ENCODE results near the gene EFEMP2.
"Not testable (repeated sequence)": the region's sequence is repeated elsewhere in the genome, so short reads cannot be mapped to it uniquely, and the experiment has no call there.

EFEMP2 gene

GRCh38 chr11:65900125-65900898 lies 27.7 kb upstream of the EFEMP2 start, which contains the start of gene FOSL1:
Gene FOSL1, minus strand, starts transcription at chr11:65900388. Its CDS starts 49 bp downstream, at chr11:65900339.
- peak; percentile 89 for DNase-seq (ENCODE audit: low read depth, low spot score)

- DNase-seq (ENCODE audit: low read depth, low spot score) = peak; percentile 54
These were observed 26.9 kb upstream of the EFEMP2 start for GRCh38 chr11:65899356-65900124.

GRCh38 chr11:65898656-65899355 lies 26.2 kb upstream of the EFEMP2 start:
- no peak for DNase-seq (ENCODE audit: low read depth, low spot score)

- DNase-seq (ENCODE audit: low read depth, low spot score) = no peak
These were observed 24.4 kb upstream of the EFEMP2 start for GRCh38 chr11:65897020-65897471.

- no peak for DNase-seq (ENCODE audit: low read depth, low spot score)
These were observed 23.7 kb upstream of the EFEMP2 start for GRCh38 chr11:65896034-65896999.

- no peak for DNase-seq (ENCODE audit: low read depth, low spot score)
These were observed 22.9 kb upstream of the EFEMP2 start for GRCh38 chr11:65895482-65895981.

- no peak for DNase-seq (ENCODE audit: low read depth, low spot score)
These were observed 21.5 kb upstream of the EFEMP2 start for GRCh38 chr11:65894034-65894591.

- no peak for DNase-seq (ENCODE audit: low read depth, low spot score)
These were observed 20.2 kb upstream of the EFEMP2 start for GRCh38 chr11:65892661-65893317.

GRCh38 chr11:65892137-65892540 lies 19.5 kb upstream of the EFEMP2 start:
- DNase-seq (ENCODE audit: low read depth, low spot score) = not testable (repeated sequence)

GRCh38 chr11:65891219-65892136 lies 18.9 kb upstream of the EFEMP2 start:
- DNase-seq (ENCODE audit: low read depth, low spot score) = no peak

GRCh38 chr11:65890324-65891218 lies 18.0 kb upstream of the EFEMP2 start, which contains the start of gene CCDC85B:
Gene CCDC85B, plus strand, starts transcription at chr11:65890673. Its CDS starts 111 bp downstream, at chr11:65890784.
- peak; percentile 90 for DNase-seq (ENCODE audit: low read depth, low spot score)

- peak; percentile 93 for DNase-seq (ENCODE audit: low read depth, low spot score)
These were observed 15.7 kb upstream of the EFEMP2 start, which contains the start of gene FIBP for GRCh38 chr11:65888163-65888814. Gene FIBP, minus strand, starts transcription at chr11:65888471. Its CDS starts 53 bp downstream, at chr11:65888418.

GRCh38 chr11:65887723-65888162 lies 15.1 kb upstream of the EFEMP2 start:
- no peak for DNase-seq (ENCODE audit: low read depth, low spot score)

GRCh38 chr11:65886826-65887722 lies 14.5 kb upstream of the EFEMP2 start:
- DNase-seq (ENCODE audit: low read depth, low spot score) = no peak

- DNase-seq (ENCODE audit: low read depth, low spot score) = no peak
These were observed 13.4 kb upstream of the EFEMP2 start for GRCh38 chr11:65885808-65886536.
